GM12878 (cell line): Measurements from ENCODE around the gene PLSCR3. TPM values are rescaled to one million over a fixed set of nuclear protein-coding genes. Genes with fewer than 3 reads are reported as not detected.

Experiments used
- CBFB ChIP-seq: IDR thresholded peaks from 2 replicates; pipeline ENCODE4 v1.6.1; 2016; ENCODE audit warnings: antibody characterized with exemption, low read depth
- CREB1 ChIP-seq: IDR thresholded peaks from 2 replicates; pipeline ENCODE4 v1.6.1; 2012; ENCODE audit warnings: low read depth, mild to moderate bottlenecking, inconsistent platforms
- CREM ChIP-seq: IDR thresholded peaks from 2 replicates; pipeline ENCODE4 v1.6.1; 2014; ENCODE audit warnings: antibody characterized with exemption, low read depth
- EGR1 ChIP-seq, 2 experiments: IDR thresholded peaks; 1 replicate in 1 of 2; 2 replicates in 1 of 2; pipeline ENCODE4 v1.6.1; 2011 to 2012; ENCODE audit warnings: low read depth in 2 of 2, low read length in 2 of 2, borderline replicate concordance in 1 of 2, mild to moderate bottlenecking in 1 of 2, moderate library complexity in 1 of 2
- FOS ChIP-seq: IDR thresholded peaks from 3 replicates; pipeline ENCODE4 v1.6.1; 2011; ENCODE audit warnings: borderline replicate concordance; ENCODE audit not compliant: insufficient read length; ENCODE audit errors: extremely low read depth
- IKZF1 ChIP-seq: fragments of 450-650 bp; conservative IDR thresholded peaks from 2 replicates; pipeline ENCODE4 v1.6.1; 2017; ENCODE audit warnings: antibody characterized with exemption, mild to moderate bottlenecking
- IRF3 ChIP-seq: fragments of 450-650 bp; IDR thresholded peaks from 2 replicates; pipeline ENCODE4 v1.6.1; 2014; ENCODE audit warnings: mild to moderate bottlenecking
- MXI1 ChIP-seq: fragments of 150-350 bp; IDR thresholded peaks from 2 replicates; pipeline ENCODE4 v1.6.1; 2011; ENCODE audit warnings: low read depth, mild to moderate bottlenecking, inconsistent platforms, low read length, improper control_type of control experiment
- MYC ChIP-seq: IDR thresholded peaks from 2 replicates; pipeline ENCODE4 v1.6.1; 2011; ENCODE audit warnings: mild to moderate bottlenecking, low read length, moderate library complexity, inconsistent platforms; ENCODE audit not compliant: insufficient read depth, insufficient replicate concordance, insufficient read length, severe bottlenecking
- NBN ChIP-seq: fragments of 450-650 bp; IDR thresholded peaks from 2 replicates; pipeline ENCODE4 v1.6.1; 2016
- NFYA ChIP-seq: IDR thresholded peaks from 2 replicates; pipeline ENCODE4 v1.6.1; 2011; ENCODE audit warnings: low read depth, mild to moderate bottlenecking, low read length, improper control_type of control experiment, borderline replicate concordance
- NR2F1 ChIP-seq: fragments of 450-650 bp; conservative IDR thresholded peaks from 2 replicates; pipeline ENCODE4 v1.6.1; 2017; ENCODE audit warnings: mild to moderate bottlenecking
- NRF1 ChIP-seq: conservative IDR thresholded peaks from 2 replicates; pipeline ENCODE4 v1.6.1; 2011; ENCODE audit warnings: mild to moderate bottlenecking, low read depth, low read length, improper control_type of control experiment
- POLR2AphosphoS5 ChIP-seq: IDR thresholded peaks from 2 replicates; pipeline ENCODE4 v1.6.1; 2011; ENCODE audit warnings: mild to moderate bottlenecking, low read length, inconsistent platforms
- SIN3A ChIP-seq: IDR thresholded peaks from 2 replicates; pipeline ENCODE4 v1.6.1; 2012; ENCODE audit warnings: low read depth, low read length, improper control_type of control experiment
- SMAD5 ChIP-seq: IDR thresholded peaks from 2 replicates; pipeline ENCODE4 v1.6.1; 2016; ENCODE audit warnings: antibody characterized with exemption, low read depth
- USF2 ChIP-seq: IDR thresholded peaks from 2 replicates; pipeline ENCODE4 v1.6.1; 2011; ENCODE audit warnings: low read depth, low read length, improper control_type of control experiment, borderline replicate concordance
- polyA plus RNA-seq, 11 experiments: library from polyadenylated mRNA; depleted of rRNA in 4 of 11; unstranded in 6 of 11; stranded (reverse) in 5 of 11; fragments of >200 nt; fragmentation: Nextera tagmentation in 4 of 11; fragmentation: Illumina TruSeq in 1 of 11; extraction: Ambion mirVana in 4 of 11; extraction: Trizol in 1 of 11; gene quantifications; 1 replicate in 1 of 11; 2 replicates in 10 of 11; pipeline versions ENCODE4 v1.2.1 to v1.2.3, GENCODE V29; 2011 to 2016; ENCODE audit warnings: inconsistent platforms in 2 of 11, missing spikeins in 2 of 11, low read depth in 1 of 11
- total RNA-seq, 4 experiments: library from RNA; depleted of rRNA in 3 of 4; stranded (reverse); fragments of >200 nt in 3 of 4; fragmentation: Illumina TruSeq in 1 of 4; extraction: Trizol in 1 of 4; gene quantifications; 2 replicates each; pipeline versions ENCODE4 v1.2.1 to v1.2.3, GENCODE V29; 2013 to 2021
- TF ChIP-seq, protein P1 (sequence below): fragments of 450-650 bp; conservative IDR thresholded peaks from 2 replicates; pipeline ENCODE4 v1.6.1; 2017; ENCODE audit warnings: mild to moderate bottlenecking, moderate library complexity
- TF ChIP-seq, protein P2 (sequence below): fragments of 450-650 bp; IDR thresholded peaks from 2 replicates; pipeline ENCODE4 v1.6.1; 2017; ENCODE audit warnings: mild to moderate bottlenecking, moderate library complexity
- TF ChIP-seq, protein P3 (sequence below): IDR thresholded peaks from 2 replicates; pipeline ENCODE4 v1.6.1; 2011; ENCODE audit warnings: mild to moderate bottlenecking, low read depth, low read length, moderate library complexity; ENCODE audit not compliant: insufficient replicate concordance

Gene PLSCR3
- total and polyA plus RNA-seq, 10 of the 15 experiments (the other 5 are each of a cell fraction or from before 2014, with no cell fraction given): 9.9 to 51.4 (median 43.4) TPM

GRCh38 chr17:7403977-7404736 is 9.8 kb upstream of the PLSCR3 start, which contains the start of gene TMEM256 (continued):
- TF ChIP-seq IRF3 (peak; percentile 73; the same call in 1 of the 2 replicates), NR2F1 (peak; percentile 41; the same call in 1 of the 2 replicates), EGR1 (IDR thresholded peaks at IDR 0.05; ENCODE audit: borderline replicate concordance in 1 of 2, low read depth in 2 of 2, low read length in 2 of 2) (0 out of 3 replicates have a peak, but pooled peaks of 1 of the 2 experiments have one; percentile 5), IKZF1 (peak; percentile 45; the same call in 1 of the 2 replicates), USF2 (no peak), CBFB (peak; percentile 46; the same call in 1 of the 2 replicates), POLR2AphosphoS5 (peak; percentile 93), CREB1 (peak; percentile 80), NBN (peak; percentile 66; the same call in 1 of the 2 replicates), NFYA (peak; percentile 63), NRF1 (no peak), FOS (peak; percentile 48), SIN3A (peak; percentile 68), MYC (no peak), CREM (peak; percentile 75), MXI1 (peak; percentile 60; the same call in 1 of the 2 replicates), SMAD5 (peak; percentile 58; the same call in 1 of the 2 replicates)
- TF ChIP-seq, protein P1, sequence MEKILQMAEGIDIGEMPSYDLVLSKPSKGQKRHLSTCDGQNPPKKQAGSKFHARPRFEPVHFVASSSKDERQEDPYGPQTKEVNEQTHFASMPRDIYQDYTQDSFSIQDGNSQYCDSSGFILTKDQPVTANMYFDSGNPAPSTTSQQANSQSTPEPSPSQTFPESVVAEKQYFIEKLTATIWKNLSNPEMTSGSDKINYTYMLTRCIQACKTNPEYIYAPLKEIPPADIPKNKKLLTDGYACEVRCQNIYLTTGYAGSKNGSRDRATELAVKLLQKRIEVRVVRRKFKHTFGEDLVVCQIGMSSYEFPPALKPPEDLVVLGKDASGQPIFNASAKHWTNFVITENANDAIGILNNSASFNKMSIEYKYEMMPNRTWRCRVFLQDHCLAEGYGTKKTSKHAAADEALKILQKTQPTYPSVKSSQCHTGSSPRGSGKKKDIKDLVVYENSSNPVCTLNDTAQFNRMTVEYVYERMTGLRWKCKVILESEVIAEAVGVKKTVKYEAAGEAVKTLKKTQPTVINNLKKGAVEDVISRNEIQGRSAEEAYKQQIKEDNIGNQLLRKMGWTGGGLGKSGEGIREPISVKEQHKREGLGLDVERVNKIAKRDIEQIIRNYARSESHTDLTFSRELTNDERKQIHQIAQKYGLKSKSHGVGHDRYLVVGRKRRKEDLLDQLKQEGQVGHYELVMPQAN: peak; percentile 82; the same call in 1 of the 2 replicates
- TF ChIP-seq, protein P2, sequence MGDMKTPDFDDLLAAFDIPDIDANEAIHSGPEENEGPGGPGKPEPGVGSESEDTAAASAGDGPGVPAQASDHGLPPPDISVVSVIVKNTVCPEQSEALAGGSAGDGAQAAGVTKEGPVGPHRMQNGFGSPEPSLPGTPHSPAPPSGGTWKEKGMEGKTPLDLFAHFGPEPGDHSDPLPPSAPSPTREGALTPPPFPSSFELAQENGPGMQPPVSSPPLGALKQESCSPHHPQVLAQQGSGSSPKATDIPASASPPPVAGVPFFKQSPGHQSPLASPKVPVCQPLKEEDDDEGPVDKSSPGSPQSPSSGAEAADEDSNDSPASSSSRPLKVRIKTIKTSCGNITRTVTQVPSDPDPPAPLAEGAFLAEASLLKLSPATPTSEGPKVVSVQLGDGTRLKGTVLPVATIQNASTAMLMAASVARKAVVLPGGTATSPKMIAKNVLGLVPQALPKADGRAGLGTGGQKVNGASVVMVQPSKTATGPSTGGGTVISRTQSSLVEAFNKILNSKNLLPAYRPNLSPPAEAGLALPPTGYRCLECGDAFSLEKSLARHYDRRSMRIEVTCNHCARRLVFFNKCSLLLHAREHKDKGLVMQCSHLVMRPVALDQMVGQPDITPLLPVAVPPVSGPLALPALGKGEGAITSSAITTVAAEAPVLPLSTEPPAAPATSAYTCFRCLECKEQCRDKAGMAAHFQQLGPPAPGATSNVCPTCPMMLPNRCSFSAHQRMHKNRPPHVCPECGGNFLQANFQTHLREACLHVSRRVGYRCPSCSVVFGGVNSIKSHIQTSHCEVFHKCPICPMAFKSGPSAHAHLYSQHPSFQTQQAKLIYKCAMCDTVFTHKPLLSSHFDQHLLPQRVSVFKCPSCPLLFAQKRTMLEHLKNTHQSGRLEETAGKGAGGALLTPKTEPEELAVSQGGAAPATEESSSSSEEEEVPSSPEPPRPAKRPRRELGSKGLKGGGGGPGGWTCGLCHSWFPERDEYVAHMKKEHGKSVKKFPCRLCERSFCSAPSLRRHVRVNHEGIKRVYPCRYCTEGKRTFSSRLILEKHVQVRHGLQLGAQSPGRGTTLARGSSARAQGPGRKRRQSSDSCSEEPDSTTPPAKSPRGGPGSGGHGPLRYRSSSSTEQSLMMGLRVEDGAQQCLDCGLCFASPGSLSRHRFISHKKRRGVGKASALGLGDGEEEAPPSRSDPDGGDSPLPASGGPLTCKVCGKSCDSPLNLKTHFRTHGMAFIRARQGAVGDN: peak; percentile 35; the same call in 1 of the 2 replicates
- TF ChIP-seq, protein P3, sequence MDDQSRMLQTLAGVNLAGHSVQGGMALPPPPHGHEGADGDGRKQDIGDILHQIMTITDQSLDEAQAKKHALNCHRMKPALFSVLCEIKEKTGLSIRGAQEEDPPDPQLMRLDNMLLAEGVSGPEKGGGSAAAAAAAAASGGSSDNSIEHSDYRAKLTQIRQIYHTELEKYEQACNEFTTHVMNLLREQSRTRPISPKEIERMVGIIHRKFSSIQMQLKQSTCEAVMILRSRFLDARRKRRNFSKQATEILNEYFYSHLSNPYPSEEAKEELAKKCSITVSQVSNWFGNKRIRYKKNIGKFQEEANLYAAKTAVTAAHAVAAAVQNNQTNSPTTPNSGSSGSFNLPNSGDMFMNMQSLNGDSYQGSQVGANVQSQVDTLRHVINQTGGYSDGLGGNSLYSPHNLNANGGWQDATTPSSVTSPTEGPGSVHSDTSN: no peak
